Ovary (tissue), 3 donors: Measurements from ENCODE around the gene APBA2.

Experiments used
- EP300 ChIP-seq: sonication (generic); formaldehyde crosslinking; IDR thresholded peaks from one replicate; pipeline ENCODE4 v1.6.1; 2017; ENCODE audit warnings: antibody characterized with exemption
- TF ChIP-seq, protein P1 (sequence below), 3 donors: fragments of 450-650 bp in 2 of 3; fragments of 200-600 bp in 1 of 3; IDR thresholded peaks; one replicate each; pipeline versions ENCODE4 v1.5.1 to v1.8.0; 2016 to 2022; ENCODE audit warnings: antibody characterized with exemption in 3 of 3, mild to moderate bottlenecking in 1 of 3
- donor health status: DM: no; HTN: no; CAD: no.

DNA sequence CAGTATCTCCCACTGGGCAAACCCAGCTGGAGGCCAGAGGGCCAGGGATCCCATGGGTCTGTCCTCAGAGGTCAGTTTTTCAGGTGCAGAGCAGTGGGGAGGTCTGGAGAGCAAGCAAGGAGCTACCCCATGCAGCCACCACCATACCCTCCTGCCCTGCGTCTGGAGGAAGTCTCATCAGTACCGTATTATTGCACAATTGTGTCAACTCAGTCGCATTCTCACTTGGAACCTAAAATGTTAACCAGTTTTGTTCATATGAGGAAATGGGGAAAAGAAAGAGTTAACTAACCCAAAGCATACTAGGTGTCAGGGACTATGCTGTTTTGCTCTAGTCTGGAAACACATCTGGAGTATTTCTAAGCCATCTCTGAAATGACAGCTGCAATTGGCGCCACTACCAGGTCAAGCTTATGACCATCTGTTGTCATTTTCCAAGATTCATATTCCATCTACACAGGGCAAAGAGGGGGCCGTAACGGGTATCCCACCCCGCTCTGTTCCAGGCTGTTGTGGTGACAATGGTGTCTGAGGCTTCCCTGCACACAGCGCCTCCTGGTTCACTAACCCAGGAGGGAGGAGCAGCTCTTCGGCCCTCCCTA lies 16.9 kb upstream of the APBA2 start:
- TF ChIP-seq EP300: no peak
- TF ChIP-seq, protein P1, sequence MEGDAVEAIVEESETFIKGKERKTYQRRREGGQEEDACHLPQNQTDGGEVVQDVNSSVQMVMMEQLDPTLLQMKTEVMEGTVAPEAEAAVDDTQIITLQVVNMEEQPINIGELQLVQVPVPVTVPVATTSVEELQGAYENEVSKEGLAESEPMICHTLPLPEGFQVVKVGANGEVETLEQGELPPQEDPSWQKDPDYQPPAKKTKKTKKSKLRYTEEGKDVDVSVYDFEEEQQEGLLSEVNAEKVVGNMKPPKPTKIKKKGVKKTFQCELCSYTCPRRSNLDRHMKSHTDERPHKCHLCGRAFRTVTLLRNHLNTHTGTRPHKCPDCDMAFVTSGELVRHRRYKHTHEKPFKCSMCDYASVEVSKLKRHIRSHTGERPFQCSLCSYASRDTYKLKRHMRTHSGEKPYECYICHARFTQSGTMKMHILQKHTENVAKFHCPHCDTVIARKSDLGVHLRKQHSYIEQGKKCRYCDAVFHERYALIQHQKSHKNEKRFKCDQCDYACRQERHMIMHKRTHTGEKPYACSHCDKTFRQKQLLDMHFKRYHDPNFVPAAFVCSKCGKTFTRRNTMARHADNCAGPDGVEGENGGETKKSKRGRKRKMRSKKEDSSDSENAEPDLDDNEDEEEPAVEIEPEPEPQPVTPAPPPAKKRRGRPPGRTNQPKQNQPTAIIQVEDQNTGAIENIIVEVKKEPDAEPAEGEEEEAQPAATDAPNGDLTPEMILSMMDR (IDR thresholded peaks at IDR 0.05): no peak
